HepG2 (cell line): ENCODE results near the gene DNMT1. TPM values are rescaled to one million over a fixed set of nuclear protein-coding genes. Genes with fewer than 3 reads are reported as not detected.

ENCODE experiments used
- ATAC-seq: fragments of 200-7000 bp; cut with Tn5 transposase; 3 replicates; pipeline ENCODE4 v1.9.1; 2020; ENCODE audit warnings: mild to moderate bottlenecking, moderate library complexity
- BruUV-seq: library from RNA; stranded (reverse); fragments of 400-500 nt; replicated peaks from 2 replicates; lab custom pipeline; 2021; lab: Mats Ljungman, UMichigan
- CTCF ChIA-PET: fragments of 300-600 bp; formaldehyde crosslinking; extraction: SDS; loops from one replicate; lab custom pipeline; 2021; ENCODE audit warnings: low total read pairs, inconsistent platforms, low intra/inter-chr PET ratio; lab: Yijun Ruan, JAX
- POLR2A ChIA-PET: fragments of 350-600 bp; sonication (Branson Sonifier 250); formaldehyde crosslinking; loops from one replicate; lab custom pipeline; 2020; ENCODE audit warnings: antibody characterized with exemption, inconsistent platforms; lab: Yijun Ruan, JAX
- DNase-seq: peaks from one replicate; pipeline ENCODE4 v3.0.0-alpha.2; 2015; ENCODE audit warnings: low spot score
- FAIRE-seq: peaks from 3 replicates; lab custom pipeline; 2011; peaks lifted over from hg19 to GRCh38; lab: Jason Lieb, UNC
- H2AFZ ChIP-seq: one replicate; pipeline ENCODE4 v1.6.1; 2011; ENCODE audit warnings: low read length, inconsistent platforms
- H3K27ac ChIP-seq: fragments of 300-600 bp; 3 replicates; pipeline ENCODE4 v1.8.0; 2011; ENCODE audit warnings: mixed run types, mild to moderate bottlenecking, mixed read lengths, low read length, inconsistent platforms; ENCODE audit not compliant: insufficient read depth; ENCODE audit errors: extremely low read length
- H3K27me3 ChIP-seq, 2 experiments: fragments of 200-600 bp in 1 of 2; 2 replicates in 1 of 2; 3 replicates in 1 of 2; pipeline versions ENCODE4 v1.6.0 to v1.8.0; 2011; ENCODE audit warnings: low read length in 2 of 2, mild to moderate bottlenecking in 2 of 2, moderate library complexity in 2 of 2, inconsistent platforms in 1 of 2; ENCODE audit not compliant: insufficient read depth in 2 of 2, control insufficient read depth in 1 of 2
- H3K36me3 ChIP-seq, 2 experiments: fragments of 200-600 bp in 1 of 2; replicated peaks in 1 of 2; 2 replicates in 1 of 2; 3 replicates in 1 of 2; pipeline versions ENCODE4 v1.5.1 to v1.8.0; 2011; ENCODE audit warnings: low read length in 2 of 2, inconsistent platforms in 1 of 2; ENCODE audit not compliant: insufficient read depth in 2 of 2, control insufficient read depth in 1 of 2
- H3K4me1 ChIP-seq: 2 replicates; pipeline ENCODE4 v1.5.1; 2012; ENCODE audit warnings: low read length, inconsistent platforms; ENCODE audit not compliant: insufficient read depth
- H3K4me2 ChIP-seq: 2 replicates; pipeline ENCODE4 v1.6.0; 2011; ENCODE audit warnings: low read depth, low read length, inconsistent platforms
- H3K4me3 ChIP-seq, 3 experiments: fragments of 200-600 bp in 1 of 3; sonication (generic), shearing (Covaris generic) in 1 of 3; replicated peaks in 1 of 3; 2 replicates each; pipeline ENCODE4 v1.5.1; 2011 to 2016; ENCODE audit warnings: low read length in 3 of 3, inconsistent platforms in 2 of 3, low read depth in 2 of 3, mild to moderate bottlenecking in 2 of 3, control low read depth in 1 of 3, mixed read lengths in 1 of 3; ENCODE audit not compliant: insufficient read depth in 1 of 3
- H3K79me2 ChIP-seq: one replicate; pipeline ENCODE4 v1.6.1; 2011; ENCODE audit warnings: low read length, inconsistent platforms; ENCODE audit not compliant: insufficient read depth
- H3K9ac ChIP-seq: 2 replicates; pipeline ENCODE4 v1.6.0; 2011; ENCODE audit warnings: mild to moderate bottlenecking, low read depth, low read length, inconsistent platforms; ENCODE audit not compliant: insufficient read depth
- H3K9me3 ChIP-seq: 2 replicates; pipeline ENCODE4 v1.5.1; 2012; ENCODE audit warnings: mild to moderate bottlenecking, low read length
- H4K20me1 ChIP-seq: 2 replicates; pipeline ENCODE4 v1.6.0; 2011; ENCODE audit warnings: inconsistent platforms, mild to moderate bottlenecking, low read length, moderate library complexity; ENCODE audit not compliant: insufficient read depth
- ATF2 ChIP-seq: sonication (generic); formaldehyde crosslinking; IDR thresholded peaks from 2 replicates; pipeline ENCODE4 v1.4.0; 2020; ENCODE audit warnings: missing genetic modification reagents
- HNF4G ChIP-seq, 2 experiments: sonication (generic) in 1 of 2; formaldehyde crosslinking in 1 of 2; IDR thresholded peaks; 2 replicates each; pipeline versions ENCODE4 v1.4.0 to v1.6.1; 2011 to 2020; ENCODE audit warnings: borderline replicate concordance in 2 of 2, low read depth in 2 of 2, mild to moderate bottlenecking in 2 of 2, low read length in 1 of 2, missing genetic modification reagents in 1 of 2, moderate library complexity in 1 of 2
- KDM2A ChIP-seq: sonication (generic); formaldehyde crosslinking; IDR thresholded peaks from 2 replicates; pipeline ENCODE4 v1.4.0; 2020; ENCODE audit warnings: low read depth, missing genetic modification reagents, borderline replicate concordance
- ZNF121 ChIP-seq: sonication (generic); formaldehyde crosslinking; IDR thresholded peaks from 2 replicates; pipeline ENCODE4 v1.5.0; 2020; ENCODE audit warnings: mild to moderate bottlenecking, missing genetic modification reagents
- ZNF256 ChIP-seq: sonication (generic); formaldehyde crosslinking; conservative IDR thresholded peaks from 2 replicates; pipeline ENCODE4 v1.4.0; 2020; ENCODE audit warnings: missing genetic modification reagents
- ZNF446 ChIP-seq: sonication (generic); formaldehyde crosslinking; IDR thresholded peaks from 2 replicates; pipeline ENCODE4 v1.5.0; 2020; ENCODE audit warnings: mild to moderate bottlenecking, missing genetic modification reagents
- WGBS: methylation state at CpG from one replicate; pipeline ENCODE4 v1.1.6; 2017; ENCODE audit warnings: low lambda C conversion rate; 5-methylcytosine and 5-hydroxymethylcytosine counted together
- in situ Hi-C: cut with HindIII; loops from 2 replicates; pipeline ENCODE4 v1.10.0; 2017; ENCODE audit warnings: low pct_unique_long_range_greater_than_20kb; ENCODE audit not compliant: extremely low pct_ligation_motif_present
- intact Hi-C: fragments of 100-400 bp; cut with micrococcal nuclease; formaldehyde crosslinking; loops from one replicate; pipeline ENCODE4 v1.10.0; 2022; ENCODE audit not compliant: unreplicated experiment
- polyA plus RNA-seq, 8 experiments: library from polyadenylated mRNA; depleted of rRNA in 3 of 8; stranded (reverse) in 7 of 8; unstranded in 1 of 8; fragments of >200 nt; fragmentation: Illumina TruSeq in 4 of 8; extraction: Trizol in 4 of 8; gene quantifications; 2 replicates each; pipeline versions ENCODE4 v1.2.1 to v1.2.3, GENCODE V29; 2011 to 2016; ENCODE audit warnings: low read depth in 4 of 8, missing spikeins in 1 of 8, mixed read lengths in 1 of 8; ENCODE audit not compliant: insufficient read depth in 1 of 8
- total RNA-seq, 5 experiments: library from RNA; depleted of rRNA; stranded (reverse); fragments of >200 nt; fragmentation: Illumina TruSeq; extraction: Trizol; gene quantifications; 2 replicates each; pipeline ENCODE4 v1.2.3, GENCODE V29; 2016; ENCODE audit warnings: low read depth in 1 of 5
- TF ChIP-seq, protein P1 (sequence below): IDR thresholded peaks from 2 replicates; pipeline ENCODE4 v1.6.1; 2016; ENCODE audit warnings: control low read depth

DNMT1 gene
- total and polyA plus RNA-seq, 2 of the 13 experiments (the other 11 are each of a cell fraction or from before 2014, with no cell fraction given) = 31.2 to 91.1 TPM

GRCh38 chr19:10189616-10190015 is 5.1 kb downstream of the DNMT1 start (continued):
- TF ChIP-seq HNF4G (IDR thresholded peaks at IDR 0.05; ENCODE audit: borderline replicate concordance, low read depth, low read length) = no peak
- no peak for TF ChIP-seq HNF4G (CRISPR knock-in tag; IDR thresholded peaks at IDR 0.05; ENCODE audit: borderline replicate concordance, low read depth)
- TF ChIP-seq, protein P1, sequence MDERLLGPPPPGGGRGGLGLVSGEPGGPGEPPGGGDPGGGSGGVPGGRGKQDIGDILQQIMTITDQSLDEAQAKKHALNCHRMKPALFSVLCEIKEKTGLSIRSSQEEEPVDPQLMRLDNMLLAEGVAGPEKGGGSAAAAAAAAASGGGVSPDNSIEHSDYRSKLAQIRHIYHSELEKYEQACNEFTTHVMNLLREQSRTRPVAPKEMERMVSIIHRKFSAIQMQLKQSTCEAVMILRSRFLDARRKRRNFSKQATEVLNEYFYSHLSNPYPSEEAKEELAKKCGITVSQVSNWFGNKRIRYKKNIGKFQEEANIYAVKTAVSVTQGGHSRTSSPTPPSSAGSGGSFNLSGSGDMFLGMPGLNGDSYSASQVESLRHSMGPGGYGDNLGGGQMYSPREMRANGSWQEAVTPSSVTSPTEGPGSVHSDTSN = no peak
- no peak for TF ChIP-seq ATF2 (CRISPR knock-in tag)
- no peak for TF ChIP-seq ZNF256 (CRISPR knock-in tag)
- no peak for TF ChIP-seq KDM2A (CRISPR knock-in tag)
- TF ChIP-seq, all 625 proteins: peak for 0

- Histone ChIP-seq H3K4me2 (no peak overlapping the region), H3K79me2 (peaks cover 57% of the 10 kb centered on the region), H3K4me1 (peaks cover 17% of the 10 kb centered on the region), H3K27ac (no peak overlapping the region), H3K9ac (no peak overlapping the region), H3K9me3 (no peaks in the 10 kb centered on the region), H3K36me3 (peaks cover 8 to 39% of the 10 kb centered on the region in 2 experiments), H4K20me1 (peaks cover 9% of the 10 kb centered on the region; the same call in 1 of the 2 replicates), H3K4me3 (no peak overlapping the region)
- no TSS peak for BruUV-seq
- ChIA-PET POLR2A (no interaction called here), CTCF (no interaction called here)
- in situ Hi-C loops (no loop called here), intact Hi-C loops (no loop called here)
- ATAC-seq (no peak), FAIRE-seq (no peak), DNase-seq (no peak)
- 97% methylated on average over 11 of the region's 11 CpGs for WGBS
- no peak for TF ChIP-seq ZNF446 (CRISPR knock-in tag)
- 0 out of 2 replicates have a peak, but pooled peaks have one; percentile 24 for TF ChIP-seq ZNF121 (CRISPR knock-in tag)
- TF ChIP-seq, all 625 proteins: peak for 1
- no peak overlapping the region for H2AFZ ChIP-seq
- H3K27me3 ChIP-seq = no peaks in the 10 kb centered on the region
Measured at GRCh38 chr19:10187315-10187714, 7.4 kb downstream of the DNMT1 start.
